AG10803 (cell line): ENCODE results near the gene GATA5.

Source experiments
- DNase-seq: peaks from one replicate; pipeline ENCODE4 v3.0.0; 2010; ENCODE audit warnings: low read depth
- H3K4me3 ChIP-seq: 2 replicates; pipeline ENCODE4 v1.5.1; 2011; ENCODE audit warnings: mild to moderate bottlenecking, low read length, control low read depth
- CTCF ChIP-seq: conservative IDR thresholded peaks from 2 replicates; pipeline ENCODE4 v1.5.1; 2011; ENCODE audit warnings: mild to moderate bottlenecking, low read length, control low read depth, inconsistent platforms

The GATA5 gene

GRCh38 chr20:62475772-62476055 lies at the start of gene GATA5:
Gene GATA5 (minus strand): TSS chr20:62475995. CDS start chr20:62475521, 474 bp downstream.
- H3K4me3 ChIP-seq, result no peak within 1 kb of the TSS
- TF ChIP-seq CTCF, result no peak
- no peak for DNase-seq

- H3K4me3 ChIP-seq, result no peak overlapping the region
- no peak for TF ChIP-seq CTCF
- DNase-seq, result no peak
Measured at GRCh38 chr20:62525014-62525413, 49.2 kb upstream of the GATA5 start.

- no peak for TF ChIP-seq CTCF
- peak; percentile 1 for DNase-seq
- no peak overlapping the region for H3K4me3 ChIP-seq
Measured at GRCh38 chr20:62524505-62524911, 48.7 kb upstream of the GATA5 start.

GRCh38 chr20:62523473-62524203 lies 47.8 kb upstream of the GATA5 start:
- no peak overlapping the region for H3K4me3 ChIP-seq
- TF ChIP-seq CTCF, result no peak
- no peak for DNase-seq

GRCh38 chr20:62522748-62523396 lies 47.1 kb upstream of the GATA5 start:
- TF ChIP-seq CTCF, result no peak
- DNase-seq, result no peak
- no peak overlapping the region for H3K4me3 ChIP-seq

- no peak for DNase-seq
- TF ChIP-seq CTCF, result no peak
- no peak overlapping the region for H3K4me3 ChIP-seq
Measured at GRCh38 chr20:62519826-62520225, 44.0 kb upstream of the GATA5 start.

GRCh38 chr20:62518911-62519310 lies 43.1 kb upstream of the GATA5 start:
- no peak overlapping the region for H3K4me3 ChIP-seq
- DNase-seq, result no peak
- TF ChIP-seq CTCF, result no peak
